Skeletal muscle tissue (tissue), 4 donors: ENCODE results near the gene PRKAR2A. TPM values are rescaled to one million over a fixed set of nuclear protein-coding genes. Genes with fewer than 3 reads are reported as not detected.
A peak's percentile ranks its signal among the peaks of the same experiment; 100 is the strongest.

Experiments
- H3K27ac ChIP-seq: one replicate; pipeline ENCODE4 v1.7.0; 2013; ENCODE audit warnings: mild to moderate bottlenecking, low read depth, low read length, inconsistent platforms
- H3K27me3 ChIP-seq, 3 donors: one replicate each; pipeline ENCODE4 v1.7.0; 2013; ENCODE audit warnings: low read length in 3 of 3; ENCODE audit not compliant: control insufficient read depth in 3 of 3, insufficient read depth in 3 of 3
- H3K36me3 ChIP-seq, 3 donors: one replicate each; pipeline ENCODE4 v1.7.0; 2013; ENCODE audit warnings: low read length in 3 of 3; ENCODE audit not compliant: control insufficient read depth in 3 of 3, insufficient read depth in 3 of 3
- H3K4me1 ChIP-seq, 3 donors: one replicate each; pipeline ENCODE4 v1.7.0; 2013; ENCODE audit warnings: low read length in 3 of 3, mild to moderate bottlenecking in 3 of 3; ENCODE audit not compliant: control insufficient read depth in 3 of 3, insufficient read depth in 3 of 3
- H3K4me3 ChIP-seq, 3 donors: one replicate each; pipeline ENCODE4 v1.7.0; 2013; ENCODE audit warnings: low read length in 3 of 3
- H3K9ac ChIP-seq, 3 donors: one replicate each; pipeline ENCODE4 v1.7.0; 2013; ENCODE audit warnings: low read length in 3 of 3, mild to moderate bottlenecking in 3 of 3, moderate library complexity in 2 of 3, low read depth in 1 of 3
- H3K9me3 ChIP-seq, 3 donors: one replicate each; pipeline ENCODE4 v1.7.0; 2013; ENCODE audit warnings: low read length in 3 of 3; ENCODE audit not compliant: control insufficient read depth in 3 of 3
- total RNA-seq: library from RNA; depleted of rRNA; stranded (reverse); fragments of >200 nt; gene quantifications from one replicate; pipeline ENCODE4 v1.2.3, GENCODE V29; 2014
- donor health status: Osteomylitis.

Gene PRKAR2A
- total RNA-seq, result 26.6 TPM

DNA sequence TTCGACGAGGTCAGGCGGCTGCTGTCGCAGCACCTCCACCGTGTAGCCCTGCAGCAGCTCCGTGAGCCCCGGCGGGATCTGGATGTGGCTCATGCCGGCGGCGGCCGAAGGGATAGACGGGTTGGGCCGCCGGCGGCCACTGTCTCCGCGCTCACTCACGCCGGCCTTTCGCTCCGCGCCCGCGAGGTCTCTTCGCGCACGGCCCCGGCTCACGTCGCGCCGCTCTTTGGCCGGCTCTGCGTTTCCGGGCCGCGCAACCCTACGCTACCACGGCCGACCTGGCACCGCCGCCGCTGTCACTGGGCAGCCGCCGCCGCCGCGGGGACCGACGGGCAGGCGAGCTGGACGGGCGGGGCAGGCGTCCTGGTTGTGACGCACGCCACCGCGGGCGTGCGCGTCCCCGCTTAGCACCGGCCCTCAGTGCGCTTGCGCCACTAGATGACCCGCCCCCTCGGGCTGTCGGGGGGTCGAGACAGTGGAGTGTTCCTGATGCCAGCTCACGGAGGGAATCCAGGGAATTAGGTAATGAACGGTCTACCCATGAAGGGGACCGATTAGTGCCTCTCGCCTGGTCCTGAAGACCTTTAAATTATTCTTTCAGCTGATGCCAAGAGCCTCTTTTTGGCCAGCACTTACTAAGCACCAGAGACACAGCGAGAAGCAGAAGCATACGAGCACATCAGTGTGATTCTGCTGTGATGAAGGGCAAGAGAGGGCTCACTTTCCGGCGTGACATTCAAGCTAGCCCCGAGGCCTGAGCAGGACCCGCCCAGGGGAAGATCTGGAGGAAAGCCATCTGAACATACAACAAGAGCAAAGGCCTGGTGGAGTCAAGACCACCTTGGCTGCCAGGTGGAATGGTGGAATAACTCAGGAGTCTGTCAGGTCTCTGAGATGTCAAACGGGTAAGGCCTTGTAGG lies at the start of gene PRKAR2A:
Gene PRKAR2A, minus strand, starts transcription at position 371 of the 920 bp plus-strand sequence. Its CDS starts 278 bp downstream, at position 93.
- peak within 1 kb of the TSS; percentile 77 to 90 (median 85) for H3K9ac ChIP-seq
- H3K9me3 ChIP-seq, result no peaks in the 10 kb centered on the region
- peaks cover 0 to 2% (median 0%) of the 10 kb centered on the region in 3 donors for H3K36me3 ChIP-seq
- peak within 1 kb of the TSS; percentile 75 to 84 (median 83) for H3K4me3 ChIP-seq
- no peaks in the 10 kb centered on the region for H3K27me3 ChIP-seq
- peaks cover 19 to 31% (median 22%) of the 10 kb centered on the region in 3 donors for H3K4me1 ChIP-seq
- H3K27ac ChIP-seq, result peak within 1 kb of the TSS; percentile 94

DNA sequence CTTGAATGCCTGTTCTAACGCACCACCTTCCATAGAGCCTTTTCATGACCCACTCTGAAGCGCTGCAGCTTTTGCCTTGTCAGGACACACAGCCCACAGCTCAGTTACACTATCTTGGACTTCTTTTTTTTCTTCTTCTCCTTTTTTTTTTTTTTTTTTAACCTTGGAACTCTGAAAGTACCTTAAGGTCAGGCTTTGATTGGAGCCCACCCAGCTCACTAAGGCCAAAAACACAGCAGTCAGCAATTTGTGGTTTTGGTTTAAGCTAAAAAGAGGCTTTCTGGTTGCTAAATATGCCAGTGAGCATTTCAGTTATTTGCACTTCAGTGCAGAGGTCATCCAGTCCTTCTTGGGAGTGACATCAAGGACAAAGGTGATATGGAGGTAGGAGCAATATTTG lies 49.3 kb upstream of the PRKAR2A start:
- peaks cover under 1 to 1% (median under 1%) of the 10 kb centered on the region in 3 donors for H3K36me3 ChIP-seq
- H3K27ac ChIP-seq, result no peak overlapping the region
- no peaks in the 10 kb centered on the region for H3K9me3 ChIP-seq
- H3K27me3 ChIP-seq, result no peaks in the 10 kb centered on the region
- H3K4me1 ChIP-seq, result peaks cover 14 to 19% (median 16%) of the 10 kb centered on the region in 3 donors
- H3K9ac ChIP-seq, result no peak overlapping the region
- H3K4me3 ChIP-seq, result no peak overlapping the region

DNA sequence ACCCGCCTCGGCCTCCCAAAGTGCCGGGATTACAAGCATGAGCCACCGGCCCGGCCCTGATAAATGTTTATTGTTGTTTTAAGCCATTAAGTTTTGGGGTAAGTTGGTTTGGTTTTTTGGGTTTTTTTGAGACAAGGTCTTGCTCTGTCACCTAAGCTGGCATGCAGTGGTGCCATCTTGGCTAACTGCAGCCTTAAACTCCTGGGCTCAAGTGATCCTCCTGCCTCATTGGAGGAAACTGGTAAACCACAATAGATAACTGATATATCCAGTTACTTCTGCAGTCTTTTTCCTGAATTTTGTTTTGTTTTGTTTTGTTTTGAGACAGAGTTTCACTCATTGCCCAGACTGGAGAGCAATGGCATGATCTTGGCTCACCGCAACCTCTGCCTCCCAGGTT lies 46.8 kb upstream of the PRKAR2A start:
- Histone ChIP-seq H3K27me3 (no peaks in the 10 kb centered on the region), H3K9me3 (no peaks in the 10 kb centered on the region), H3K27ac (no peak overlapping the region), H3K36me3 (peaks cover 8 to 11% (median 9%) of the 10 kb centered on the region in 3 donors), H3K9ac (no peak overlapping the region), H3K4me3 (no peak overlapping the region), H3K4me1 (peaks cover 14 to 19% (median 16%) of the 10 kb centered on the region in 3 donors)

DNA sequence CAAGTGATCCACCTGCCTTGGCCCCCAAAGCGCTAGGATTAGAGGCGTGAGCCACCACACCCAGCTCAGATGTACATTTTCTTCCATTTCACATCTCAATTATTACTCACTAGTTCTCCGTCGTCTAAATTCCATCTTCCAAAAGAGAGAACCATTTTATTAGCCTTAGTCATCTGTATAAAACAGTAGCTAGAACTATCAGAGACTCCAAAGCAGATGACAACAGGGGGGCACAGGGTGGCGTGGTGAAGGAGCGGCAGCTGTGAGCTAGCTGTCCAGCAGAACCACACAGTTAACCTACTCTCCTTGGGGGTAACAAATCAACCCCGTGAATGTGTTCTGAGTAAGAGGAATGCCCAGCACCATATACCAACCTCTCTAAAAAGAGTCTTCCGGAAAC lies 43.9 kb upstream of the PRKAR2A start:
- H3K27me3 ChIP-seq, result no peaks in the 10 kb centered on the region

DNA sequence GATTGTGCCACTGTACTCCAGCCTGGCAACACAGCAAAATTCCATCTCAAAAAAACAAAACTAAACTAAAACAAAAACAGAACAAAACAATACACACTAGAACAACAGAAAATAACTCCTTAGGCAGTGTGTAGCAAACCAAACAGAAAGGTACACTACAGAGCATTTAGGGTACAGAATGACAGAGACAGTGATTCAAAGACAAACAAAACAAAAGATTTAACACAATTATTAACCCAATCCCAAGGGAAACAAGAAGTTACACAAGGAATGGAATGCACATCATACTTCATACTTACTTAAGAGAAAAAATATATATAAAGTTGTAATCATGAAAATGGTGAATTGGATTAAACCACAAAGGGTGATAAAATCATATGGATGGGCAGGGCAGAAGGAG lies 38.1 kb upstream of the PRKAR2A start:
- H3K27me3 ChIP-seq, result no peaks in the 10 kb centered on the region
- no peak overlapping the region for H3K4me3 ChIP-seq
- peaks cover 3 to 12% (median 7%) of the 10 kb centered on the region in 3 donors for H3K36me3 ChIP-seq
- H3K9ac ChIP-seq, result no peak overlapping the region
- peaks cover 5 to 15% (median 12%) of the 10 kb centered on the region in 3 donors for H3K4me1 ChIP-seq
- no peak overlapping the region for H3K27ac ChIP-seq
- no peaks in the 10 kb centered on the region for H3K9me3 ChIP-seq

More for the DNA sequence above, 43.9 kb upstream of the PRKAR2A start:
- H3K27ac ChIP-seq, result no peak overlapping the region
- peaks cover 0 to under 1% (median 0%) of the 10 kb centered on the region in 3 donors for H3K4me1 ChIP-seq
- peaks cover 8 to 18% (median 14%) of the 10 kb centered on the region in 3 donors for H3K36me3 ChIP-seq
- H3K9ac ChIP-seq, result no peak overlapping the region
- no peaks in the 10 kb centered on the region for H3K9me3 ChIP-seq
- no peak overlapping the region for H3K4me3 ChIP-seq

DNA sequence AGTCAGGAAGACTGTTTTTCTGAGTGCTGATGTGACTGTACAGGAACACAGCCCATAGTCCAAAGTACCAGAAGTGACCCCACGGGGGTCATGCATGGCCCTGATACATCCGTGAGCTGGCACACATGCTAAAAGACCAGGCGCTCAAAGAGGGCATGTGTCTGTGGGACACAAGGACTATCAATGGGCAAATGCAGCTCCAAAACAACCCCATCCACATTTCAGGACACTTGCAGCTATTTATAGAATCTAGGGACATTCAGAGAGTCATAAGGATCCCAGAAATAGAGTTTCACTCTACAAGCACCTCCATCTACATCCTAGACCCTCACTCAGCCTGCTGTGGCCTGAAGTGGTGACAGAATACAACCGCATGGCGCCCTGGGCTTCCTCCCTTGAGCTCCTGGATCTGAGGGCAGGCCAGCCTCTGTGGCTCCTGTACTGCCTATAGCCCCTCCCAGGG lies 34.0 kb upstream of the PRKAR2A start:
- Histone ChIP-seq H3K4me1 (peaks cover 5 to 15% (median 12%) of the 10 kb centered on the region in 3 donors), H3K27me3 (no peaks in the 10 kb centered on the region), H3K27ac (no peak overlapping the region), H3K4me3 (no peak overlapping the region), H3K9me3 (no peaks in the 10 kb centered on the region), H3K9ac (no peak overlapping the region), H3K36me3 (peaks cover 2 to 9% (median 9%) of the 10 kb centered on the region in 3 donors)

DNA sequence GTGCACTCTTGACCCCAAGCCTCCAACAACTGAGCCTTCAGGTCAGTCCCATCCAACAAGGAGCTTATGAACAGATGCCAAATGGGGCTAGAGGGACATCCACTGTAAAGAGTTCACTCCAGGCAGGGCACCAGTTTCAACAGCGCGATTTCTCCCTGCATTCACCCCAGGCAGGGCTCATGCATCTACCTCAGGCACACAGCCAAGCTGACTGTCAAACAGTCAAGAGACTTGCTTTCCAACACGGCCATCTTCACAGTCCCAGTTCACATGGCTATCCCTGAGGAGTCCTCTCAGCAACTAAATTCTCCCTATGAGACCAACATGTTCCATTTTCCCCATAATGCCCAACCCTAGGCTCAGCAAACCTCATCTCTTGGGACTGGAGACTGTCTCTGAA lies 33.3 kb upstream of the PRKAR2A start:
- Histone ChIP-seq H3K27ac (no peak overlapping the region), H3K4me1 (peaks cover 5 to 15% (median 12%) of the 10 kb centered on the region in 3 donors), H3K9ac (no peak overlapping the region), H3K9me3 (no peaks in the 10 kb centered on the region), H3K27me3 (no peaks in the 10 kb centered on the region), H3K4me3 (no peak overlapping the region), H3K36me3 (peaks cover 2 to 9% (median 9%) of the 10 kb centered on the region in 3 donors)

DNA sequence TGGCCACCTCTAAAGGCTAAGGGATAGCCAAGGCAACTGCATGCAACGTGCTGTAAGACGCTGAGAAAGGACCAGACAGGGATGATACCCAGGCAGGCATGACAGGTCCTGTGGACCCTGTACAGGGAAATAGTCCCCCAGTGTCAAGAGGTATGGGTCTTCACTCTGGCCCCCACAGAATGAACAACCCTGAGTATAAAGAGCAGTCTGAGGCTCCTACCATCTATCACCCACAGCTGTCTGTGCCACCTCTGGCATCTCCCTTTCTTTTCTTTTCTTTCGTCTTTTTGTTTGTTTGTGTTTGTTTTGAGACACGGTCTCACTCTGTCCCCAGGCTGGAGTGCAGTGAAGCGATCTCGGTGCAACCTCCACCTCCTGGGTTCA lies 32.3 kb upstream of the PRKAR2A start:
- H3K9ac ChIP-seq, result no peak overlapping the region
- no peaks in the 10 kb centered on the region for H3K9me3 ChIP-seq
- peaks cover 5 to 15% (median 12%) of the 10 kb centered on the region in 3 donors for H3K4me1 ChIP-seq
- H3K36me3 ChIP-seq, result peaks cover 0 to 9% (median 9%) of the 10 kb centered on the region in 3 donors
- H3K27ac ChIP-seq, result no peak overlapping the region
- no peak overlapping the region for H3K4me3 ChIP-seq
- no peaks in the 10 kb centered on the region for H3K27me3 ChIP-seq

DNA sequence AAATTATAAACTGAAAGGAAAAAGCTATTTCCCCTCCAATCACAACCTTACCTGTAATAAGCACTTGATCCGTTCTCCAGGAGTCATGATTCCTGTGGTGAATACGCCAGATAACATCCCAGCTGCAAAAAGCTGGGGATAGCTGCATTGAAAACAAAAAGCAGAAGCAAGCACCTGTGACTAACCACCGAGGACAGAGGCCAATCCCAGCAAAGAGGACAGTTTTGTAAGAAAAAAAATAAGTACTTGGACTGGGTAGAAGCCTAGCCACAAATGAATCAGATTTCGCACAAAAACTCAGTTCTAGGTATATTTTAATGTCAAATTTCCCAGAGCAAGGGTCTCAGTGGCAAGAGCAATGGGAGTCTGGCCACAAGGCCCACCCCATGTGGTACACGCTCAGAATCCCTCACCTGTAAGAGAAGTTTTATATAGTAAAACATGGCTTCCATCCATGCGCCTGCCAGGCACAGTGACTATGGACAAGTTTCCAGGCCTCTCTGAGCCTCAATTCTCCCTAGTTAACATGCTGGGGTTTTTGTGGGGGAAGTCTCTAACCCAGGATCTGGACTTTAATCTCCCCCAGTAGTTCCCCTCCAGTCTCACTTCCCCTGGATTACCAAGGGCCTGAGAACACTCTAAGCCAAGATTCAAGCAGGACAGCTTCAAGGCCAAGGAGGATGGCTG lies 31.8 kb upstream of the PRKAR2A start:
- no peak overlapping the region for H3K9ac ChIP-seq
- no peaks in the 10 kb centered on the region for H3K9me3 ChIP-seq
- H3K36me3 ChIP-seq, result peaks cover 0 to 9% (median 6%) of the 10 kb centered on the region in 3 donors
- peaks cover 5 to 15% (median 12%) of the 10 kb centered on the region in 3 donors for H3K4me1 ChIP-seq
- no peaks in the 10 kb centered on the region for H3K27me3 ChIP-seq
- no peak overlapping the region for H3K4me3 ChIP-seq
- no peak overlapping the region for H3K27ac ChIP-seq
